Transverse colon (tissue), 4 donors: ENCODE data around the gene IL18R1.

ENCODE experiments used
- EP300 ChIP-seq: sonication (generic); formaldehyde crosslinking; IDR thresholded peaks from one replicate; pipeline ENCODE4 v1.6.1; 2017; ENCODE audit warnings: antibody characterized with exemption, low read depth
- POLR2A ChIP-seq: fragments of 450-650 bp; IDR thresholded peaks from one replicate; pipeline ENCODE4 v1.6.1; 2016; ENCODE audit warnings: antibody characterized with exemption, mild to moderate bottlenecking, moderate library complexity
- POLR2AphosphoS5 ChIP-seq, 3 donors: sonication (generic); formaldehyde crosslinking; IDR thresholded peaks; one replicate each; pipeline ENCODE4 v1.6.1; 2016; ENCODE audit warnings: antibody characterized with exemption in 3 of 3
- TF ChIP-seq, protein P1 (sequence below), 5 experiments: fragments of 200-600 bp in 3 of 5; fragments of 450-650 bp in 2 of 5; sonication (generic) in 3 of 5; IDR thresholded peaks; 1 replicate in 2 of 5; 2 replicates in 3 of 5; pipeline ENCODE4 v1.5.1; 2016 to 2017; ENCODE audit warnings: antibody characterized with exemption in 5 of 5, inconsistent platforms in 3 of 5, mild to moderate bottlenecking in 2 of 5, moderate library complexity in 1 of 5

DNA sequence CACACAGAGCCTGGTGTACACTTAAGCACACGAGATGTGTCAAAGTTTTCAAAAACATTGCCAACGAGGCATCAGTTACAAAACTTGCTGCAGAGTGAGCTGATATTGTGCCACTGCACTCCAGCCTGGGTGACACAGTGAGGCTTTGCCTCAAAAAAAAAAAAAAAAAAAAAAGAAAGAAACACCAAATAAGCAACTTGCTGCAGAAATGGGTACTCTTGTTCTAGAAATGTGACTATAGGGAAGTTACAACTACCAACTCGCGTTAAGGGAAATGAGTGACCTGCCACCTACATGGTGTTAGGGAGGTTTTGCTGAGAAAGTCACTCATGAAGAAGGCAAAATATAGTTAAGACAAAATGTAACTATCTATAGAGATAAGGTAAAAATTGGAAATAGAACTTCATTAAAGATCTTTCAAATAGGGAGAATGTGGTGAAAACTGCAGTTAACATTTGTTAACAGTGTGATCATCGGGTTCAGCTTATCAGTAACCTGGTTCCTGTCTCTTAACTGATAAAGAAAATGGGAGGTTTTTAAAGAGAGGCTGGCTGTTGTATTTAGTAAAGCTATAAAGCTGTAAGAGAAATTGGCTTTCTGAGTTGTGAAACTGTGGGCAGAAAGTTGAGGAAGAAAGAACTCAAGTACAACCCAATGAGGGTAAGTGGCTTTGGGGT is 44.5 kb upstream of the IL18R1 start, which contains the start of gene IL1RL1:
- TF ChIP-seq, protein P1, sequence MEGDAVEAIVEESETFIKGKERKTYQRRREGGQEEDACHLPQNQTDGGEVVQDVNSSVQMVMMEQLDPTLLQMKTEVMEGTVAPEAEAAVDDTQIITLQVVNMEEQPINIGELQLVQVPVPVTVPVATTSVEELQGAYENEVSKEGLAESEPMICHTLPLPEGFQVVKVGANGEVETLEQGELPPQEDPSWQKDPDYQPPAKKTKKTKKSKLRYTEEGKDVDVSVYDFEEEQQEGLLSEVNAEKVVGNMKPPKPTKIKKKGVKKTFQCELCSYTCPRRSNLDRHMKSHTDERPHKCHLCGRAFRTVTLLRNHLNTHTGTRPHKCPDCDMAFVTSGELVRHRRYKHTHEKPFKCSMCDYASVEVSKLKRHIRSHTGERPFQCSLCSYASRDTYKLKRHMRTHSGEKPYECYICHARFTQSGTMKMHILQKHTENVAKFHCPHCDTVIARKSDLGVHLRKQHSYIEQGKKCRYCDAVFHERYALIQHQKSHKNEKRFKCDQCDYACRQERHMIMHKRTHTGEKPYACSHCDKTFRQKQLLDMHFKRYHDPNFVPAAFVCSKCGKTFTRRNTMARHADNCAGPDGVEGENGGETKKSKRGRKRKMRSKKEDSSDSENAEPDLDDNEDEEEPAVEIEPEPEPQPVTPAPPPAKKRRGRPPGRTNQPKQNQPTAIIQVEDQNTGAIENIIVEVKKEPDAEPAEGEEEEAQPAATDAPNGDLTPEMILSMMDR (IDR thresholded peaks at IDR 0.05): no peak
- TF ChIP-seq POLR2AphosphoS5 (IDR thresholded peaks at IDR 0.05): no peak
- no peak for TF ChIP-seq POLR2A
- no peak for TF ChIP-seq EP300
